Measurements from ENCODE around the gene KCNK16. TPM values are rescaled to one million over a fixed set of nuclear protein-coding genes. Genes with fewer than 3 reads are reported as not detected.

The KCNK16 gene
- total RNA-seq, 1 donor from 2014 or later = not detected

DNA sequence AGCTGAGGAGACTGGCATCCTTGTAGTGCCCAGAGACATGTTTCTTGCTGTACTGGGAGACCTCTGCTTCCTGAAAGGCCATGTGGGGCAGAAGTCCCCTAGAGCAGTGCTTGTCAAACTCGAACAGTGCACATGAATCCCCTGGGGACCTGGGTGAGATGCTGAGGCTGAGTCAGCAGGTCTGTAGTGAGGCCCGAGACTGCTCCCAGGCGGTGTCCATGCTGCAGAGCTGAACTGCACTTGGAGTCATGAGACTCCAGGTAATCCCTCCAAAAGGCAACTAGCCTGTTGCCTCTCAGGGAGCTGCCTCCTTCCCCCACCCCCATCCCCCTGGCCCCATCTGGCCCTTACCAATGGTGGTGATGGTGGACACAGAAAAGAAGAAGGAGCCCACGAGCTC lies 12.0 kb downstream of the KCNK16 start:
- H3K36me3 Mint-ChIP-seq = no peaks in the 10 kb centered on the region
- Histone ChIP-seq H4K20me1 (ENCODE audit: low read depth) (peaks cover 5% of the 10 kb centered on the region), H3K4me3 (no peak overlapping the region), H3K27me3 (peaks cover 52% of the 10 kb centered on the region), H3K9me3 (ENCODE audit: low read depth) (no peaks in the 10 kb centered on the region), H3K79me2 (ENCODE audit: low read depth) (no peaks in the 10 kb centered on the region), H3K4me2 (no peak overlapping the region), H2AFZ (replicated peaks) (peak overlapping the region; percentile 61), H3F3A (ENCODE audit: low read depth) (no peaks in the 10 kb centered on the region), H3K4me1 (peaks cover 3% of the 10 kb centered on the region), H3K36me3 (no peaks in the 10 kb centered on the region), H3K27ac (no peak overlapping the region), H3K9ac (no peak overlapping the region)
- H3K9me3 Mint-ChIP-seq = no peaks in the 10 kb centered on the region
- no peak overlapping the region for H3K4me3 Mint-ChIP-seq
- no peak overlapping the region for H3K27ac Mint-ChIP-seq
- H3K4me1 Mint-ChIP-seq = no peaks in the 10 kb centered on the region
- H3K27me3 Mint-ChIP-seq (ENCODE audit: insufficient read depth, low read depth) = peaks cover 46% of the 10 kb centered on the region
- no peak for DNase-seq (ENCODE audit: low spot score)
- TF ChIP-seq CTCF (IDR thresholded peaks at IDR 0.05) = no peak

- no peaks in the 10 kb centered on the region for H3K79me2 ChIP-seq (ENCODE audit: low read depth)
- H3K27ac ChIP-seq = no peak overlapping the region
- H3K4me2 ChIP-seq = no peak overlapping the region
- H3K36me3 ChIP-seq = no peaks in the 10 kb centered on the region
- no peaks in the 10 kb centered on the region for H3F3A ChIP-seq (ENCODE audit: low read depth)
- no peaks in the 10 kb centered on the region for H3K9me3 Mint-ChIP-seq
- peaks cover 41% of the 10 kb centered on the region for H3K27me3 Mint-ChIP-seq (ENCODE audit: insufficient read depth, low read depth)
- peak; percentile 85 for DNase-seq (ENCODE audit: low spot score)
- H3K9ac ChIP-seq = no peak overlapping the region
- H3K27ac Mint-ChIP-seq = no peak overlapping the region
- H3K36me3 Mint-ChIP-seq = no peaks in the 10 kb centered on the region
- peaks cover 47% of the 10 kb centered on the region for H3K27me3 ChIP-seq
- TF ChIP-seq CTCF (IDR thresholded peaks at IDR 0.05) (peak; percentile 90), EZH2 (IDR thresholded peaks at IDR 0.05) (no peak)
- peaks cover 3% of the 10 kb centered on the region for H3K4me1 ChIP-seq
- H3K9me3 ChIP-seq (ENCODE audit: low read depth) = no peaks in the 10 kb centered on the region
- H3K4me3 ChIP-seq = no peak overlapping the region
- H4K20me1 ChIP-seq (ENCODE audit: low read depth) = peaks cover 5% of the 10 kb centered on the region
- no peak overlapping the region for H3K4me3 Mint-ChIP-seq
- H3K4me1 Mint-ChIP-seq = no peaks in the 10 kb centered on the region
- peak overlapping the region; percentile 61 for H2AFZ ChIP-seq (replicated peaks)
Measured at GRCh38 chr6:39309942-39310531, 12.5 kb downstream of the KCNK16 start.

DNA sequence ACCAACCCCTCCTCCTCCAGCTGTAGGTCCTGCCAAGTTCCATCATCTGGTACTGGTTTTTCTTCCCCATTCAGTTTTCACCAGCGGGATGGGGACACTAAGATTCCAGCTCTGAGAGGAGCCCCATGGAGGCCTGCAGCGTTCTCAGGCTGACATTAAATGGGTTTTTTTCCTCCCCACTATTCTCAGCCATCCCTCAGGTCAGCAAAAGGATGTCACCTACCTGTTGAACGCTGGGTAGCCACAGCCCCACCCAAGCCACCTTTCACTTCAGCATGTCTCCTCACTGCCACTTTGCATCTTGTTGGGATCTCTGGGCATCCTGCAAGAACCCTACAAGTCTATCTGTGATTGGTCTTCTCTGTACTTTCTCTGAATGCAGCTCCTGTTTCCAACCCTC lies 15.0 kb downstream of the KCNK16 start:
- no peak overlapping the region for H3K27ac ChIP-seq
- no peaks in the 10 kb centered on the region for H3K36me3 ChIP-seq
- H3K4me2 ChIP-seq = no peak overlapping the region
- no peaks in the 10 kb centered on the region for H3K79me2 ChIP-seq (ENCODE audit: low read depth)
- H3K4me1 ChIP-seq = no peaks in the 10 kb centered on the region
- no peaks in the 10 kb centered on the region for H3K9me3 ChIP-seq (ENCODE audit: low read depth)
- H3K4me3 ChIP-seq = no peak overlapping the region
- Mint-ChIP-seq H3K36me3 (no peaks in the 10 kb centered on the region), H3K27me3 (ENCODE audit: insufficient read depth, low read depth) (peaks cover 18% of the 10 kb centered on the region), H3K9me3 (no peaks in the 10 kb centered on the region), H3K4me1 (peaks cover 5% of the 10 kb centered on the region), H3K4me3 (no peak overlapping the region), H3K27ac (no peak overlapping the region)
- no peaks in the 10 kb centered on the region for H4K20me1 ChIP-seq (ENCODE audit: low read depth)
- no peak overlapping the region for H3K9ac ChIP-seq
- peaks cover 22% of the 10 kb centered on the region for H3K27me3 ChIP-seq
- no peak overlapping the region for H2AFZ ChIP-seq (replicated peaks)
- no peak for TF ChIP-seq CTCF (IDR thresholded peaks at IDR 0.05)
- TF ChIP-seq EZH2phosphoT487 (IDR thresholded peaks at IDR 0.05) = no peak
- TF ChIP-seq EZH2 (IDR thresholded peaks at IDR 0.05) = no peak
- no peak for DNase-seq (ENCODE audit: low spot score)
- H3F3A ChIP-seq (ENCODE audit: low read depth) = no peaks in the 10 kb centered on the region

Data from neural progenitor cell (in vitro differentiated cells).